Neuronal stem cell (in vitro differentiated cells): ENCODE data around the gene SEMA3G.

ENCODE experiments used
- DNase-seq: peaks from one replicate; pipeline ENCODE4 v3.0.0-alpha.2; 2013; ENCODE audit warnings: low spot score
- H2AFZ ChIP-seq: one replicate; pipeline ENCODE4 v1.6.1; 2013; ENCODE audit warnings: mild to moderate bottlenecking, low read length, inconsistent platforms
- H2AK5ac ChIP-seq: 2 replicates; pipeline ENCODE4 v1.6.1; 2013; ENCODE audit warnings: low read depth, mild to moderate bottlenecking, inconsistent platforms, low read length, moderate library complexity, mixed read lengths
- H2BK120ac ChIP-seq: 2 replicates; pipeline ENCODE4 v1.6.1; 2013; ENCODE audit warnings: low read depth, mild to moderate bottlenecking, inconsistent platforms, low read length, moderate library complexity, mixed read lengths
- H2BK12ac ChIP-seq: one replicate; pipeline ENCODE4 v1.6.1; 2013; ENCODE audit warnings: low read length, inconsistent platforms
- H2BK15ac ChIP-seq: 2 replicates; pipeline ENCODE4 v1.6.1; 2013; ENCODE audit warnings: mild to moderate bottlenecking, low read length, inconsistent platforms, mixed read lengths
- H2BK5ac ChIP-seq: one replicate; pipeline ENCODE4 v1.6.1; 2013; ENCODE audit warnings: inconsistent platforms, mild to moderate bottlenecking, low read length, moderate library complexity
- H3K14ac ChIP-seq: one replicate; pipeline ENCODE4 v1.6.1; 2013; ENCODE audit warnings: low read length, inconsistent platforms
- H3K18ac ChIP-seq: 2 replicates; pipeline ENCODE4 v1.6.1; 2013; ENCODE audit warnings: low read length, inconsistent platforms
- H3K23ac ChIP-seq: 2 replicates; pipeline ENCODE4 v1.6.1; 2013; ENCODE audit warnings: low read depth, mild to moderate bottlenecking, mixed read lengths, low read length, inconsistent platforms; ENCODE audit not compliant: poor library complexity
- H3K27ac ChIP-seq: replicated peaks from 3 replicates; pipeline ENCODE4 v1.5.1; 2013; ENCODE audit warnings: low read length, inconsistent platforms
- H3K27me3 ChIP-seq, 3 experiments: 2 replicates each; pipeline ENCODE4 v1.6.1; 2013; ENCODE audit warnings: low read length in 3 of 3, mild to moderate bottlenecking in 2 of 3, inconsistent platforms in 1 of 3, low read depth in 1 of 3, mixed read lengths in 1 of 3, moderate library complexity in 1 of 3; ENCODE audit not compliant: control insufficient read depth in 3 of 3, insufficient read depth in 3 of 3
- H3K36me3 ChIP-seq, 2 donors: replicated peaks in 1 of 2; 2 replicates each; pipeline ENCODE4 v1.6.1; 2013; ENCODE audit warnings: low read length in 2 of 2; ENCODE audit not compliant: control insufficient read depth in 2 of 2, insufficient read depth in 2 of 2
- H3K4ac ChIP-seq: 2 replicates; pipeline ENCODE4 v1.6.1; 2013; ENCODE audit warnings: inconsistent platforms, mild to moderate bottlenecking, low read length, moderate library complexity
- H3K4me1 ChIP-seq, 2 donors: 1 replicate in 1 of 2; 2 replicates in 1 of 2; pipeline ENCODE4 v1.6.1; 2013; ENCODE audit warnings: low read length in 2 of 2, low read depth in 1 of 2; ENCODE audit not compliant: control insufficient read depth in 2 of 2, insufficient read depth in 1 of 2
- H3K4me2 ChIP-seq: one replicate; pipeline ENCODE4 v1.6.1; 2013; ENCODE audit warnings: mild to moderate bottlenecking, low read length, inconsistent platforms; ENCODE audit not compliant: insufficient read depth, poor library complexity, severe bottlenecking
- H3K4me3 ChIP-seq, 2 donors: 2 replicates each; pipeline ENCODE4 v1.5.1; 2013; ENCODE audit warnings: low read length in 2 of 2, mild to moderate bottlenecking in 2 of 2, inconsistent platforms in 1 of 2, moderate library complexity in 1 of 2
- H3K79me1 ChIP-seq: one replicate; pipeline ENCODE4 v1.6.1; 2013; ENCODE audit warnings: low read depth, mild to moderate bottlenecking, inconsistent platforms, low read length, moderate library complexity
- H3K9ac ChIP-seq: one replicate; pipeline ENCODE4 v1.6.1; 2013; ENCODE audit warnings: mild to moderate bottlenecking, low read depth, low read length, inconsistent platforms; ENCODE audit not compliant: poor library complexity
- H3K9me3 ChIP-seq, 2 donors: replicated peaks in 1 of 2; 2 replicates each; pipeline versions ENCODE3 to v1.6.1; 2013; ENCODE audit warnings: low read length in 2 of 2, mild to moderate bottlenecking in 2 of 2, inconsistent platforms in 1 of 2, low read depth in 1 of 2, mixed read lengths in 1 of 2, moderate library complexity in 1 of 2; ENCODE audit not compliant: control insufficient read depth in 2 of 2, insufficient read depth in 1 of 2
- H4K8ac ChIP-seq: one replicate; pipeline ENCODE4 v1.6.1; 2013; ENCODE audit warnings: low read depth, mild to moderate bottlenecking, inconsistent platforms, low read length, moderate library complexity
- H4K91ac ChIP-seq: one replicate; pipeline ENCODE4 v1.6.1; 2013; ENCODE audit warnings: low read length, low read depth, mild to moderate bottlenecking, inconsistent platforms; ENCODE audit not compliant: poor library complexity
- WGBS, 2 donors: extraction: QIAGEN DNeasy Blood & Tissue Kit; methylation state at CpG; one replicate each; pipeline ENCODE4 v1.1.7; 2013; ENCODE audit warnings: missing lambda C conversion rate in 2 of 2, mixed read lengths in 1 of 2; ENCODE audit not compliant: insufficient read length in 2 of 2, insufficient replicate concordance in 1 of 2; ENCODE audit errors: extremely low coverage in 2 of 2; 5-methylcytosine and 5-hydroxymethylcytosine counted together

Gene SEMA3G

GRCh38 chr3:52458031-52458760 lies 13.3 kb upstream of the SEMA3G start:
- H3K9ac ChIP-seq = no peak overlapping the region
- no peak overlapping the region for H2BK120ac ChIP-seq
- H3K9me3 ChIP-seq = no peaks in the 10 kb centered on the region
- H3K4me1 ChIP-seq = peaks cover 23 to 25% of the 10 kb centered on the region in 2 donors
- WGBS, 2 donors = no CpG with 5 or more reads among the region's 6 CpGs
- H3K14ac ChIP-seq = no peak overlapping the region
- no peak overlapping the region for H2BK5ac ChIP-seq
- H3K27ac ChIP-seq = no peak overlapping the region
- DNase-seq = no peak
- H2AK5ac ChIP-seq = no peak overlapping the region
- H3K23ac ChIP-seq = no peak overlapping the region
- H3K79me1 ChIP-seq = peaks cover 12% of the 10 kb centered on the region
- no peaks in the 10 kb centered on the region for H3K27me3 ChIP-seq
- no peak overlapping the region for H4K91ac ChIP-seq
- no peak overlapping the region for H3K4me2 ChIP-seq
- H2AFZ ChIP-seq = no peak overlapping the region
- no peak overlapping the region for H3K4ac ChIP-seq
- H3K18ac ChIP-seq = no peak overlapping the region
- no peak overlapping the region for H2BK12ac ChIP-seq
- H2BK15ac ChIP-seq = no peak overlapping the region
- H3K4me3 ChIP-seq = no peak overlapping the region
- H4K8ac ChIP-seq = no peak overlapping the region
- peaks cover 28 to 64% of the 10 kb centered on the region in 2 donors for H3K36me3 ChIP-seq

GRCh38 chr3:52456800-52457183 lies 11.9 kb upstream of the SEMA3G start:
- DNase-seq = no peak
- Histone ChIP-seq H4K8ac (no peak overlapping the region), H3K14ac (no peak overlapping the region), H2BK5ac (no peak overlapping the region), H3K27ac (peak overlapping the region; percentile 60), H3K4me2 (peak overlapping the region; percentile 72), H4K91ac (no peak overlapping the region), H3K9me3 (no peaks in the 10 kb centered on the region), H2BK12ac (no peak overlapping the region), H3K27me3 (no peaks in the 10 kb centered on the region), H3K79me1 (peaks cover 12% of the 10 kb centered on the region), H3K18ac (peak overlapping the region; percentile 98), H2AFZ (peak overlapping the region; percentile 90), H3K36me3 (peaks cover 22 to 50% of the 10 kb centered on the region in 2 donors), H3K4ac (no peak overlapping the region), H3K9ac (peak overlapping the region; percentile 92), H3K4me1 (peaks cover 32 to 34% of the 10 kb centered on the region in 2 donors), H2BK15ac (no peak overlapping the region), H3K23ac (no peak overlapping the region), H2BK120ac (no peak overlapping the region), H3K4me3 (peak overlapping the region; percentile 82 to 95), H2AK5ac (peak overlapping the region; percentile 16)
- no CpG with 5 or more reads among the region's 5 CpGs for WGBS, 2 donors

DNA sequence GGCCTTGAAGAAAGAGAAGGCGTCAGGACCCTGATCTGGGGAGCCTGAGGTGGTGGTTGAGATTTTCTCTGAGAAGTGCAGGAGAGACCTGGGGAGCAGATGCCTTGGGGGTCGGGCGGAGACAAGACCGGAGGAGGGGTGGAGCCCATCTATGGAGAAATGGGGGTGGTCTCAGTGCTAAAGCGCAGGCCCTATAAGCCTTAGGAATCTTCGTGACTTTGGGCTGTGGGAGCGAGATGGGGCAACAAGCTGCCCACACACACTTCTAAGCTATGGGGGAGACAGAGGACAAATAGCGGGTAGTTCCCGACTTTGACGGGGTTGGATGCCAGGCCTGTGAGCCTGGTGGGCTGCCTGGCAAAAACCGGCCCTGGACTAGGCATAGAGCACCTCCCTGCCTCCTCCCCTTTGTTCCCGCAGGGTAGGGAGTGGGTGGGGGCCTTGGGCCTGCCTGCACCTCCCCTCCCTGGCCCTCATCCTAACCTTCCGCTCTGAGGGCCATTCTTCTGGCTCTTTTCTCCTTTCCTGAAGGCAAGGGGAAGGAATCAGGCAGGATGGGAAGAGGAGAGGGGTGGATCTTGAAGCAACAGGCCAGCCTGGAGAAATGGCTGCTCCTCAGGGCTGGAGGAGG lies 11.4 kb upstream of the SEMA3G start:
- H3K79me1 ChIP-seq = peaks cover 12% of the 10 kb centered on the region
- no peak overlapping the region for H2BK120ac ChIP-seq
- peaks cover 21 to 45% of the 10 kb centered on the region in 2 donors for H3K36me3 ChIP-seq
- WGBS, 2 donors = no CpG with 5 or more reads among the region's 13 CpGs
- H3K4me2 ChIP-seq = peak overlapping the region; percentile 72
- no peak overlapping the region for H3K4ac ChIP-seq
- no peak for DNase-seq
- H2BK5ac ChIP-seq = peak overlapping the region; percentile 14
- no peak overlapping the region for H2BK12ac ChIP-seq
- peak overlapping the region; percentile 92 for H3K9ac ChIP-seq
- H2BK15ac ChIP-seq = peak overlapping the region; percentile 18
- H3K14ac ChIP-seq = no peak overlapping the region
- no peak overlapping the region for H4K8ac ChIP-seq
- H3K27me3 ChIP-seq = no peaks in the 10 kb centered on the region
- peak overlapping the region; percentile 98 for H3K18ac ChIP-seq
- peaks cover 36 to 37% of the 10 kb centered on the region in 2 donors for H3K4me1 ChIP-seq
- H3K27ac ChIP-seq = peak overlapping the region; percentile 60
- peak overlapping the region; percentile 90 for H2AFZ ChIP-seq
- H2AK5ac ChIP-seq = peak overlapping the region; percentile 62
- H4K91ac ChIP-seq = no peak overlapping the region
- H3K23ac ChIP-seq = no peak overlapping the region
- H3K4me3 ChIP-seq = peak overlapping the region; percentile 82 to 95
- H3K9me3 ChIP-seq = no peaks in the 10 kb centered on the region
